TTC549 (cell line): Measurements from ENCODE around the gene SRP9.

Experiments used
- FAIRE-seq: peaks from 2 replicates; lab custom pipeline; 2012; peaks lifted over from hg19 to GRCh38; lab: Jason Lieb, UNC

The SRP9 gene

GRCh38 chr1:225777583-225778336 lies at the start of gene SRP9:
SRP9 (plus strand) TSS chr1:225777826; CDS start chr1:225777941, 115 bp downstream.
- peak; percentile 99 for FAIRE-seq

- no peak for FAIRE-seq
Observed at GRCh38 chr1:225731491-225731890, 46.1 kb upstream of the SRP9 start.

- no peak for FAIRE-seq
Observed at GRCh38 chr1:225733254-225733653, 44.4 kb upstream of the SRP9 start.

DNA sequence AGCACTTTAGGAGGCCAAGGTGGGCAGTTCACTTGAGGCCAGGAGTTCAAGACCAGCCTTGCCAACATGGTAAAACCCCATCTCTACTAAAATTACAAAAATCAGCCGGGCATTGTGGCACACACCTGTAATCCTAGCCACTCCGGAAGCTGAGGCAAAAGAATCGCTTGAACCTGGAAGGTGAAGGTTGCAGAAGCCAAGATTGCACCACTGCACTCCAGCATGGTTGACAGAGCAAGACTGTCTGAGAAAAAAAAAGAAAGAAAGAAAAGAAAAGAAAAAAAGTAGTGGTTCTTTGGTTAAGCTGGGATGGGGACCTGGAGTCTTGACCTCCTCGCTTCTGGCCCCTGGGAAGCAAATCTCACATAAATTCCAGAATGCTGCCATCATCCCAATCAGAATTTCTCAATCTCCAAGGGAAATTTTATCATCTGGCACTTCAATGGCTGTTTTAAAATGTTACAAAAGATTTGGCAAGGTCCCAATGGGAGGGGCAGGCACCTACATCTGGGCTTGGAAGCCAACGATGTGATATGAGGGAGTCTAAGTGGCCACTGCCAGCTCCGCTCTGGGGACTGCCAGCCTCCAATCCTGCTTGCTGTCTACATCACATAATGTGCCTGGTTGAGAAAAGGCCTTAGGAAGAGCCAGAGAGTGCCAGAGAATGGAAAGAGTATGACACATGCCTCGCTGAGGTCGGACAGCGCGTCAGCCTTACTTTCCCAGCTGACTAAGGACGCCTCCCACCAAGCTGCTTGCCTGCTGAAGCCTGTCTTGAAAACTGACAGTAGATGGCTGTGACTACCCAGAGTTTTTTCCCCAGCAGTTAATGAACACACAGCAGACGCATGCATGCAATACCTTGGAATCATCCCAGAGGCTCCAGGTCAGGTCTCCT lies 42.1 kb upstream of the SRP9 start:
- no peak for FAIRE-seq

DNA sequence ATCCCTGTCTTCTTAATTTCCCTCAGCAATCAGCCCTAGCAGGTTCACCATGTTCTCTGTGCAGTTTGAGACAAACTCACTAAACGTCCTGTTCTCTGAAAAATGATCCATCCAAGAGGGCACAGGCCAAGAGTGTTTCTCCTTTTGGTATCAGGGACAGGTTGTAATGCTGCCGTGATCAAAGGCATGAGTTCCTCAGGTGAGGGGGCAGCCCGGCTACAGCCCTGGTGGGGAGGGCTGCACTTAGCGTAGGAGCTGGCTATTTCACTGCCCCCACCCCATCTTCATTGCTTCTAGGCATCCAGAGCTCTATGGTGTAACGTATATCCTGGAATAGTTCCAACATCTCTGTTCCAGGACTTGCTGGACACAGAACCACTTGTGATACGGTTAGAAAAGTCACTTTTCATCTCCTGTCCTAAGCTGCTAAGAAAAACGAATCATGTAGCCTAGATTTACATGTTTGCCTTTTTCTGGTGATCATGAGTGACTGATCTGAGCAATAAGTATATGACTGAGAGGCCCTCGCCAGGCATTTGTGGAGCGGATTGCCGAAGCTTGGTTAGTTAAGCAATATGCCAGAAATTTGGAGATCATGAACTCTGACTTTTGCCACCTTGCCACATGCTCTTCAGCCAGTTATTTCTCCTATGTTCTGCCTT lies 41.1 kb upstream of the SRP9 start:
- no peak for FAIRE-seq

DNA sequence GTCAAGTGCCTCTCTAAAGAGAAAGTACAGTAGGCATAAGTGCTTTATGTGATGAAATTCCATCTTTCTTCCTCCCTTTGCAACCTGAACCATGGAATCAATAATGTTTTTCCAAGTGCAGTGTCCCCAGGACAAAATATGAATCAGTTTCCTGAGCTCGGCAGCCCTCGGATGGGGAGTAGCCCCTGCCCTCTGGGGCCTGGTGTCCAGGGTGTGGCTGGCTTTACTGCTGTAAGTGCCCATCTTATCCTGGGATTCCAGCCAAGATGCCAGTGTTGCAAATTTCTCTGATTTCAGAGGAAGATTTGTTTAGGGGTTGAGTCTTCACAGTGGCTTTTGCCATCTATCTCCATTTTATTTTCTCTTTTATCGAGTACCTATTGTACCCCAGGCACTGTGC lies 40.5 kb upstream of the SRP9 start:
- no peak for FAIRE-seq

GRCh38 chr1:225737866-225738265 lies 39.8 kb upstream of the SRP9 start:
- FAIRE-seq, result no peak

- no peak for FAIRE-seq
Observed at GRCh38 chr1:225738763-225739162, 38.9 kb upstream of the SRP9 start.

DNA sequence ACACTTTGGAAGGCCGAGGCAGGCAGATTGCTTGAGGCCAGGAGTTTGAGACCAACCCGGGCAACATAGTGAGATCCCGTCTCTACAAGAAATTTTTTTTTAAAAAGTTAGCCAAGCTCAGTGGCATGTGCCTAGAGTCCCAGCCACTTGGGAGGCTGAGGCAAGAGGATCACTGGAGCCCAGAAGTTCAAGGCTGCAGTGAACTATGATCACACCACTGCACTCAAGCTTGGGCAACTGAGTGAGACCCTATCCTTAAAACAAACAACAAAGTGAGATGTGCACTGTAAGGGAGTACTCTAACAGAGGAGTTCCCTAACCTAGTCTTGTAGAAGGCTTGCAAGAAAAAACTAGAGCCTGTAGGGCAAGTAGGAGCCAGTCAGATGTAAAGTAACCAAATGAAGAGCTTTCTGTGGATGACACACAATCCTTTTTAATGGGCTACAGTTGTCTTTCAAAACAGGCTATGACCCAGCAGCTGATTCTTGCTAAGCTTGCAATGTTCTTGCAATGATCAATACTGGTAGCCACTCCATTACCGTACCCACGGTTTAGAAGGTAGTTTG lies 38.0 kb upstream of the SRP9 start:
- no peak for FAIRE-seq

DNA sequence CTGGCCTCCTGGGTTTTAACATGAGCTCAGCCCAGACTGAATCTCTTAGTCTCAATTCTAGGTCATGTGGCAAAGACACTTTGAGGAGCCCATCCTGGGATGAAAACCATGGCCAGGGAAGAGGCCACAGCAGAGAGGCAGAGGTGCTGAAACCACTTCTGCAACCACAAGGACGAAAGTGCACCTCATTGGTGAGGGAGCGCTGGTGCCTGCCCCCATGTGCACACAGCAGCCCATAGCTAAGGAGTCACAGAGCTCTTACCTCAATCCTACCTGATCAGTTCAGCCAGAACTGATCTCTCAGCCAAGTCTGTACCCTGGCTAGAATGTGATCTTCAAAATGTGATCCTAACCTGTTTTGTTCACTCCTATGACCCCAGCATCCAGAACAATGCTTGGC lies 32.9 kb upstream of the SRP9 start:
- FAIRE-seq, result no peak

DNA sequence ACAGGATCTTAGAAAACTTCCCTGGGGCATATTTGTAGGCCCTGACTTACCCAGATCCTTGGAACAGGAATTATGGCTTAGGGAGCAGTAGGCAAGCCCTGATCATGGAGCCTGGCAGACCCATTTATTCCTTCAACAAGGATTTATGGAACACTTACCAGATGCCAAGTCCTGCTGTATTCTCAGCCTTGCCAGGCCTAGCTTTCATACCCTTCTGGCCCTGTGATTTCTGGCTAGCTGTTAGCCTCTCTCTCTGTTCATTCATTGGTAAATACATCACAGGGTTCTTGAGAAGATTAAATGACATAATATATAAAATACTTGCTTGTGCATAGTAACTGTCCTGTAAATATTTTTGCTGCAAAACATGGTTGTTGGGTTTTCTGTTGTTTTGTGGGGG lies 32.4 kb upstream of the SRP9 start:
- no peak for FAIRE-seq

DNA sequence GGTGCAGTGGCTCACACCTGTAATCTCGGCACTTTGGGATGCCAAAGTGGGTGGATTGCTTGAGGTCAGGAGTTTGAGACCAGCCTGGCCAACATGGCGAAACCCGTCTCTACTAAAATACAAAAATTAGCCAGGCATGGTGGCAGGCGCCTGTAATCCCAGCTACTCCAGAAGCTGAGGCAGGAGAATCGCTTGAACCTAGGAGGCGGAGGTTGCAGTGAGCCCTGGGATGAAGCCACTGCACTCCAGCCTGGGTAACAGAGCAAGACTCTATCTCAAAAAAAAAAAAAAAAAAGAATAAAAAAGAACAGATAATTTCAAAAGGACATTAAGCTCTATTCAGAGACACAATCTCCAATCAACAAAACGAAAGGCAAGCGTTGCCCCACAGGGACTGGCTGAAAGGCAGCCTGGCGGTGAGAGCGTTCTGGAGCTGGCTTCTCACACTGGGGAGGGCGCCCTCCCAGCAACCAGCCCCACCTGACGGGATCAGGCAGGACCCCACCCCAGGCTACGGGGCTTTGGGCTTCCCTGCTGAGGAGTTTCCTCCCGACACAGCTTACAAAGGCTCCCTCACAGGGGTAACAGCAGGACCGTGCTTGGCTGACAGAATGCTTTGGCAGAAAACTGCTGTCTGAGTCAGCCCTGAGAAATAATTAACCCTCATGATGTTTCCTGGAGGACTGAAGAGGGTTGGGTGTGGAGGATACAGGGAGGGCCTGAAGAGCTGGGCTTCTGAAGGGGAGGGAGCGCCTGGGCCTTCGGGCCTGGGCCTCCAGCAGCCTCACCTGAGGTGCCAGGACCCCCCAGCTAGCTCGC lies 31.1 kb upstream of the SRP9 start:
- no peak for FAIRE-seq

- no peak for FAIRE-seq
Observed at GRCh38 chr1:225747566-225747965, 30.1 kb upstream of the SRP9 start.

- no peak for FAIRE-seq
Observed at GRCh38 chr1:225748529-225748928, 29.1 kb upstream of the SRP9 start.

- no peak for FAIRE-seq
Observed at GRCh38 chr1:225749706-225750105, 27.9 kb upstream of the SRP9 start.

- FAIRE-seq, result no peak
Observed at GRCh38 chr1:225750420-225750819, 27.2 kb upstream of the SRP9 start.

GRCh38 chr1:225750875-225751824 lies 26.5 kb upstream of the SRP9 start:
- FAIRE-seq, result no peak

DNA sequence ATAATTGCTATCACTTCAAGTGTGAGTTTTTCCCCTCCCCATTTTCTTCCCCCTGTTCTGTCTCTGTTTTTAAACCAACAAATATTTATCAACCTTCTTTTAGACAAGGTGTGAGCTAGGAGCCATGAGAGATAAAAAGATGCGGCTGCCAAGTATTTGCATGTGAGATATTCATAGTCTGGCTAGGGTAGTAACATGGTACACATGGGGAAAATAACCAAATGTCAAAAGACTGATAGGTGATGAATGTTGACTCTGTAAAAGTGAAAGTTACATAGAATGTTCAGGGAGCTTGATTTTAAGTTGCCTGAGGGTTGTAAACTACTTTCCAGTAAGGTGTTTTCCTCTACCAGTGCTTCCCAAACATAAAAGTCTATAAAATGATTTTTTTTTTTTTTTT lies 25.4 kb upstream of the SRP9 start:
- FAIRE-seq, result no peak

- FAIRE-seq, result no peak
Observed at GRCh38 chr1:225754940-225755641, 22.5 kb upstream of the SRP9 start.
